Measurements from ENCODE around the gene LRRC51. TPM values are rescaled to one million over a fixed set of nuclear protein-coding genes. Genes with fewer than 3 reads are reported as not detected.
A peak's percentile ranks its signal among the peaks of the same experiment; 100 is the strongest.

The LRRC51 gene
- polyA plus RNA-seq, 1 donor from 2014 or later, result 20.8 TPM

GRCh38 chr11:72037554-72038311 is 42.9 kb upstream of the LRRC51 start:
- TF ChIP-seq CTCF (IDR thresholded peaks at IDR 0.05; ENCODE audit: poor library complexity, severe bottlenecking) (no peak), POLR2AphosphoS5 (IDR thresholded peaks at IDR 0.05) (no peak), MXI1 (conservative IDR thresholded peaks at IDR 0.05; ENCODE audit: poor library complexity, severe bottlenecking) (no peak), TAF1 (IDR thresholded peaks at IDR 0.05; ENCODE audit: low read depth) (no peak), SMC3 (conservative IDR thresholded peaks at IDR 0.05; ENCODE audit: poor library complexity) (no peak), RAD21 (conservative IDR thresholded peaks at IDR 0.05) (no peak), REST (IDR thresholded peaks at IDR 0.05; ENCODE audit: borderline replicate concordance) (no peak), EZH2 (IDR thresholded peaks at IDR 0.05; ENCODE audit: borderline replicate concordance, insufficient read depth, low read length, poor library complexity, severe bottlenecking) (no peak)
- Histone ChIP-seq H3K4me3 (ENCODE audit: low read length) (peak overlapping the region; percentile 67), H3K36me3 (ENCODE audit: insufficient read depth, low read length) (peaks cover 14% of the 10 kb centered on the region), H4K20me1 (ENCODE audit: insufficient read depth) (no peaks in the 10 kb centered on the region), H3K27me3 (ENCODE audit: insufficient read depth, low read depth, low read length) (no peaks in the 10 kb centered on the region), H2AFZ (ENCODE audit: low read depth, low read length) (no peak overlapping the region), H3K9me2 (ENCODE audit: insufficient read depth, low read length) (no peaks in the 10 kb centered on the region), H3K79me2 (replicated peaks; ENCODE audit: insufficient read depth, low read length) (peaks cover 59% of the 10 kb centered on the region), H3K27ac (ENCODE audit: low read length) (peak overlapping the region; percentile 99), H3F3A (ENCODE audit: insufficient read depth, low read length, poor library complexity, severe bottlenecking) (peaks cover 7% of the 10 kb centered on the region), H3K4me2 (ENCODE audit: low read length) (peak overlapping the region; percentile 86), H3K9ac (ENCODE audit: low read length) (peak overlapping the region; percentile 94), H3K9me3 (ENCODE audit: low read length) (no peaks in the 10 kb centered on the region)

- TF ChIP-seq EZH2 (IDR thresholded peaks at IDR 0.05; ENCODE audit: borderline replicate concordance, insufficient read depth, low read length, poor library complexity, severe bottlenecking) (no peak), TAF1 (IDR thresholded peaks at IDR 0.05; ENCODE audit: low read depth) (no peak), SMC3 (conservative IDR thresholded peaks at IDR 0.05; ENCODE audit: poor library complexity) (no peak), REST (IDR thresholded peaks at IDR 0.05; ENCODE audit: borderline replicate concordance) (no peak), MXI1 (conservative IDR thresholded peaks at IDR 0.05; ENCODE audit: poor library complexity, severe bottlenecking) (no peak), EP300 (conservative IDR thresholded peaks at IDR 0.05; ENCODE audit: poor library complexity, severe bottlenecking) (no peak), POLR2AphosphoS5 (IDR thresholded peaks at IDR 0.05) (no peak), CTCF (IDR thresholded peaks at IDR 0.05; ENCODE audit: poor library complexity, severe bottlenecking) (no peak), RAD21 (conservative IDR thresholded peaks at IDR 0.05) (no peak)
- Histone ChIP-seq H3K4me2 (ENCODE audit: low read length) (peak overlapping the region; percentile 86), H3K27me3 (ENCODE audit: insufficient read depth, low read depth, low read length) (no peaks in the 10 kb centered on the region), H3K9ac (ENCODE audit: low read length) (peak overlapping the region; percentile 94), H3K9me2 (ENCODE audit: insufficient read depth, low read length) (no peaks in the 10 kb centered on the region), H3K9me3 (ENCODE audit: low read length) (no peaks in the 10 kb centered on the region), H3K79me2 (replicated peaks; ENCODE audit: insufficient read depth, low read length) (peaks cover 59% of the 10 kb centered on the region), H2AFZ (ENCODE audit: low read depth, low read length) (no peak overlapping the region), H3K4me3 (ENCODE audit: low read length) (peak overlapping the region; percentile 67), H3F3A (ENCODE audit: insufficient read depth, low read length, poor library complexity, severe bottlenecking) (peaks cover 9% of the 10 kb centered on the region), H4K20me1 (ENCODE audit: insufficient read depth) (no peaks in the 10 kb centered on the region), H3K36me3 (ENCODE audit: insufficient read depth, low read length) (peaks cover 7% of the 10 kb centered on the region), H3K27ac (ENCODE audit: low read length) (peak overlapping the region; percentile 99)
Measured at GRCh38 chr11:72038491-72038890, 42.2 kb upstream of the LRRC51 start.
